Stimulated activated CD8-positive, alpha-beta memory T cell treated with anti-CD3 and anti-CD28 coated beads, Interleukin-7, amount 100 ng/mL, for 1 hour (primary cell): ENCODE measurements around the gene PAK5.

Source experiments
- DNase-seq, 2 donors: peaks; one replicate each; pipeline ENCODE4 v3.0.0-alpha.2; 2020; ENCODE audit warnings: low read depth in 2 of 2

Gene PAK5

DNA sequence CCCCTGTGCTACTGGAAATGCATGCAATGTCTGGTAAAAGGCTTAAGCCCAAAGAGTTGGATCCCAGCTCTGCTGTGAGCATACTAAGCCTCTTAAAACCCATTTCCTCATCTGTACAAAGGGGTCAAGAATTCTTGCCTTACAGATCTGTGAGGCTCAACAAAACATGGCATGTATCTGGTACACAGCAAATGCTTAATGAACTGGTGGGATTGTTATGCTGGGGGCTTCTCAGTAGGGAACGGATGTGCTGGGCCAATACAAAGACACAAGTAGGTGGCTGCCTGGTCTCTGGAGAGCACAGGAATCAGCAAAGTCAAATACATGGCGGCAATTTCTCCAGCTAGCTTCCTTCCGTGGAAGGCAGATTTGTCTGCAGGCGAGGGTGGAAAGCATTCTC is 262.2 kb downstream of the PAK5 start:
- DNase-seq: no peak

DNA sequence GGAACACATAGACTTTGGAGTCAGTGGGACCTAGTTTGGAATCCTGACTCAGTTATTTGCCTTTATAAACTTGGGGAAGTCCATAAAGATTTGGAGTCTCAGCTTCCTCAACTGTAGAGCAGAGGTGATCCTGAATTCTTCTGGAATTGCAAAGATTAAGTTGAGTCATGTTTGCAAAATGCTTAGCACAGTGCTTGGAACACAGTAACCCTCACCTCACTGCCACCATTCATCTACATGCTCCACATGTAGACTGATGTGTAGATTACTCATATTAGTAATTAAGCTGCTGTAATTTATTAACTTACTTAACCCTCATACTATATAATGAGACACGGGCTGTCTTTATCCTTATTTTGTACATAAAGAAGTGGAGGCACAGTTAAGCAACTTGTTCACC is 263.0 kb downstream of the PAK5 start:
- DNase-seq: no peak

DNA sequence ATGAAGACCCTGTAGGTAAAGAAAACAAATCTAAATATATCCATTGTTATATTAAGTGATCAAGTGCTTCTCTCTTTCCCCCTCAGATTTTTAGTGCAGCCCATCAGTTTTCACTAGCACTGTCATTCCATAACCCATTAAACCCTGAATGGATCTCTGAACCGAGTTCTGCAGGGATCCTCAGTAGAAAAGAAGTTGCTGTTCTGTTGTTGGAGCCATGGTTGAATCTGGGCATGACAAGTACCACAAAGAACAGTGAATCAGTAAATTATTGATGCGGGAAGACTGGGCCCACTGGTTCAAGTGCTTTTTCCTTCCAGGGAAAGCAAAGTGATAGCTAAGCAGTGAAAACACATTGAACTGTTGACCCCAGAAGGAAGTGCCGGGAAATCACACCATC is 264.1 kb downstream of the PAK5 start:
- DNase-seq: no peak

DNA sequence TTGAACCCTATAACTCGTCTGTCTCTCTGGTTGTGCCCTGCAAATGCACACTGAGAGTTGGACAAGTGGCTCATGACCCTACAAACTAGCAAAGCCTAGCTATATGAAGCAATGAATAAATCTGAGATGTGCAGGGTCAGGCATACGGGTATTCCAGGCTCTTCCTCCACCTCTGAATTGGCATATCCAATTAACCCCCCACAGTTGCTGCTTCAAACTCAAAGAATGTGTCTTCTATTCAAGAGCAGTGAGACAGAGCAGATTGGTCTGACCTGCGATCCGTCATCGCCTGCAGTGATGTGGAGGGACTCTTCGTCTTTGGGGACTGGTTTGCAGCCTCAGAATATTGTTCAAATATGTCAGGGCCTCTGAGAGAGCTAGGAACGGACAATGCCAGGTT is 264.7 kb downstream of the PAK5 start:
- DNase-seq: no peak

DNA sequence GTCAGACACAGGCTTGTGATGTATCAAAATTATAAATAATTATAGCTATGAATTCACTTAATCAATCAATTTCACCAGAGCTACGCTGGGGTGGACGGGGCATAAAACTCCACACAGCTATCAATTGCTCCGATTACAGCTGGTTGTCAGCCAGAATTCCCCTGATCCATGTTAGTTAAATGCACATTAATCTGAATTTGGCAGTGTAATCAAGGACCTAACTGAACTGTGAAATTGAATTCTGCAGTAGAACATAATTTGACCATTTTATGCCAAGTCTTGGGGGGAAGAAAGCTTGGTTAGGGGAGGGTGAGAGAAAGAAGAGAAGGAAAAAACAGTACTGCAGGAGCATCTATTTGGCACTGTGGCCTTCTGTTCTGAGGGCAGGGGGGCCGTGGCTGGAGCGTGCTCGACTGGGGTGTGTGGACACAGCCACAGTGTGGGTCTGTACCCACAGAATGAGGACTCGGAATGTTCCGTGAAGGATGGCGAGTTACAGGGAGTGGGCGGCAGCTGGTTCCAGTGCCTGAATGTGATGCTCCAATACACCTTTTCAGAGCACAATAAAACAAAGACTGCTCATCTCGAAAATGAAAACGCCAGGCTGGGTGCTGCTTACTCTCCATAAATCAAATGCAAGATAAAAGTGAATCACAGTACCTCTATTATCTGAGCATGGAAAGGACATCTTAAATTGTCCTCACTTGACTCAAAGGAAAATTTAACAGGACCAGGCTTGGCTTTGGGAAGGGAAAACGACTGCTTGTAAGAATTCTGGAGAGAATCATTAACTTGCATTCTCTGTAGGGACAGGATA is 265.3 kb downstream of the PAK5 start:
- DNase-seq: no peak

DNA sequence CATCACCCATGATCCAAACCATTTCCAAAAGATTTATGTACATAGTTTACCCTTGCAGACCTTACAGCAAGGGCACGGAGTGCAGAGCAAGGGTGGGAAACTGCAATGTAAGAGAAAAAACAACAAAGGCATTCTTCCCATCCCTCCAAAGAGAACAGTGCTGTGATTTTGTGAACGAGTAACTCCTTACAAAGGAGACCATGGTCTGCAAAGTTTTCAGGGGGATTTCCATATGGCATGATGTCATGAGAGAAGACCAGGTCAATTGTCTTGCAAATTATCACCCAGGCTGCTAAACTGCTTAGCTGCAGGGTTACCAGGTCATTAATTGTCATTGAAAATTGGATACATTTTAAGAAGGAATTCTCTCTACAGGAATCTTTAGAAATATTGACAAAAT is 266.2 kb downstream of the PAK5 start:
- no peak for DNase-seq

DNA sequence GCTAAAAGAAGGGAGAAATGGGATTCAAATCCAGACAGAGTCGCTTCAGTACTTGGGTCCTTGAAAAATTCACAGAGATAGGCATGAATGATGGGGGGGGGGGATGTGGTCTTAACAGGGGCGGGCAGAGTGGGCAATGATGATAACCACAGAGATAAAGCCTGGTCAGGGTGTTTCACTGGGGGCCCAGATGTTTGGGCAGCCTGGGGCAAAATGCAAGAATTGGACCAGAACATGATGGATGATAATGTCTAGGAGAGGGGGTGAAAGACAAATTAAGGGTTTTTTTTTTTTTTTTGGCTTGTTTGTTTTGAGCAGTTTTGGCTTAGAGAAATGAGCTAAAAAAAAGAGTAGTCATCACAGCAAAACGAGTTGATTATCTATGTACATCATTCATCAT is 267.1 kb downstream of the PAK5 start:
- DNase-seq: no peak

DNA sequence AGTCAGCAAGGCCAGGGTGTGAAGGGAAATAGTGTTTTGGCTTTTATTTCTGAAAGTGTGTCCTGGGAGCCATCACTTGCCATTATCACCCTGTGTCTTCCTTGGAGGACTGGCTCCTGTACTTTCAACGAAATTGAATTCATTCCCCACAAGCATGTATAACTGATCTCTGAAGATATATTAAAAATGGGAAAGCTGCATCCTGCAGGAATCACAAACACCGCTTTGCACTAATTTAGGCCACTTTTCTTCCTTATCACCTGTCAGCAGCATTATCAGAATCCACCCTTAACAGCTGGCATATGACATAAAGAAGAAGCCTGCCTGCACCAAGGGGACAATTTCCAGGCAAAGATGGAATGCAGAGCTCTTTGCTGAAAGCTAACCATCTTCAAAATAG is 268.3 kb downstream of the PAK5 start:
- no peak for DNase-seq

DNA sequence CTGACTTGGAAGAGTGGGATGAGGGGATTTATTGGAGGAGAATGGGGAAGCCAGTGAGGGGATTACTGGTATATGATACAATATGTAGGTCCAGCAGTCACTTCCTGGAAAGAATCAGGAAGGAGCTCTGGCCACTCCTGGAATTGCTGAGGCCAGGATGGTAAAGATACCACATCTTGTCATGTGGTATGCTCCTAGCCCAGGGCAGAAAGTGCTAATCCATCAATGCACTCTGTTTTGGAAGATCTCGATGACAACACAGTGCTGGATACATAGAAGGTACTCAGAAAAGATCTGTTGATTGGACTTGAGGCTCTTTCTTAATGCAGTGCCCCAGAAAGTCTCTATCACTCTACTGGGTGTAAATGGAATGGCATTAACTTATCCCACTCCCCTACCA is 271.9 kb downstream of the PAK5 start:
- no peak for DNase-seq

DNA sequence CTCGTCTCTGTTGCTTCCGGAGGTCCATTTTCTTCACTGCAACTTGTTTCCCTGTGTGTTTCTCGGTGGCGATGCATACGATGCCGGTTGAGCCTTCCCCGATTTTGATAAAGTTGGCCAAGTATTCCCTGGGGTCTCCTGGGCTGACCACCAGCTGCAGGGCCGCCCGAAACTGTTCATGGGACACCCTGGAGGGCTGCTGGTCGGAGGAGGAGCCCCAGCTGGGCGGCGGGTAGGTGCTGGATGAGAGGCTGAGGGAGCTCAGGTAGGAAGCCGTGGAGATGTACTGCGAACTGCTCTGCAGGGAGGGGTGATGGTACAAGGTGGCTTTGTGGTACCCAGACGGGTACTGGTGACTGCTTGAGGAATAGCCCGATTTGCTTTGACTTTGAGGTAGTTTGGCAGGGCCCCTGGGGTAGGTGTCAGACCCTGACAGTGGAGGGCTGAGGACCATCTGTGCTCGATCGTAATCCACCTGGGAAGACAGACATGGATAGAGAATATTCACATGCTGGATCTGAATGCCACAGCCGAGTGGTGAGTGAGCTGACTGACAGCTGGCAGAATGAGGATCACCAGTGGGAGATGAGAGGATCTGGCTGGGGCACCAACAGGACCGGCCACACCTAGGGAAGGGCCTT is 272.8 kb downstream of the PAK5 start:
- no peak for DNase-seq

DNA sequence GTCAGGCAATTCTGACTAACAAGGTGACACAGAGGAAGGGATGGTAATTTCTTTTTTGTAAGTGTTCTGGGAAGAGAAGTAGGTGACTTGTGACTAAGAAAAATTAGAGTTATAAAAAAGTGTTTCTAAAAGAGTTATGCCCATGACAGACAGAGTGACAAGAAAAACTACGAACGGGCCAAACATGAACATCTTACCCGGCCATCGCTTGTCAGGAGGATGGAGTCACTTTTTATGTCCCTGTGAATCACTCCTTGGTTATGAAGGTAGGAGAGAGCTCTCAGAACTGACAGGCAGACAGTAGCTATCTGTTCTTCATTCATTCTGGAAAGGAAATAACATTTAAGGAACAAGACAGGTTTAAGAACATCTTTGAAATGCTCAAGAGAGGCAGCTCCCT is 281.5 kb downstream of the PAK5 start:
- no peak for DNase-seq

DNA sequence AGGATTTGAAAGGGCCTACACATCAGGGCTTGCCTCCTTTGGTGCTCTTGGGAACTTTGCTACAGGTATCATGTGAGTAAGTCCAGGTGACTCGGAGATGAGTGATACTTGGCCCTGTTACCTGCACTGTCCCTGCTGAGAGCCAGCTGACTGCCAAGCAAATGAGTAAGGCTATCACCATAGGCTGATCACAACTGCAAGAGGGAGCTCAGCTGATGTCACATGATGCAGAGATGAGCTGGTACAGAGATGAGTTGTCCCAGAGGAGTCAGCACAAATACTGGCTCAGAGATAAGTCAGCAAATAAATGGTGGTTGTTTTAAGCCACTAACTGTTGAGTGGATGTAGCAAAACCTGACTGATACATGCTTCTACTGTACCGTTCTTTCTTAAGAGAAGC is 283.1 kb downstream of the PAK5 start:
- DNase-seq: no peak

DNA sequence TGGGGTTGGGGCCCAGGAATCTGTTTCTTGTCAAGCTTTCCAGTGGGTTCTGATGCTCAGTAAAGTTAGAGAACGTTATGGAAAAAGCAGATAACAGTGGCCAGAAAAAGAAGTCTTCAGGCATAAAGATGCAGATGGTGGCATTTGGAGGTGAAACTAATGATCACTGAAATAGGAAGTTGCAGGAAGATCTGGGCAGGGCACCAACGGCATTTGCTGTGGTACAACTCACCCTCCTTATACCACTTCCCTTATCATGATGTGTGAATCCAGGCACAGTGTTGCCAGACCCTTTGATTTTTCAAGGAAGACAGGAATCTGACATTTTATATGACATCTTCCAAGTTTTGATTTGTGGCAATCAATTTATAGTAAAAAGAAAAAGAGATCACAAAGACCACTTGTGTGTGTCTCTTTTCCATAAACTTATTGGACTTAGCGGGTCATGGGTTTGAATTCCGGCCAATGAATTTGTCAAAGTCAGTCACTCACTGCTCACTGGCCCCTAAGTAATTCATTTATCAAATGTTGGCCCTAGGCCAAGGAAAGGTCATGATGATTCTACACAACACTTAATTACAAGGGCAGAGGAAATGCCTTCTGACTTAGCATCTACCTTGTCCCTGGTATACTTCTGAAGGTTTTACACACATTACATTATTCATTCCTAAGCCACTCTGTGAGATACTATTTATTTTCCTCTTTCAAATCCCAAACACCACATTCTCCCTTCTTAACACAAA is 286.9 kb downstream of the PAK5 start:
- no peak for DNase-seq

DNA sequence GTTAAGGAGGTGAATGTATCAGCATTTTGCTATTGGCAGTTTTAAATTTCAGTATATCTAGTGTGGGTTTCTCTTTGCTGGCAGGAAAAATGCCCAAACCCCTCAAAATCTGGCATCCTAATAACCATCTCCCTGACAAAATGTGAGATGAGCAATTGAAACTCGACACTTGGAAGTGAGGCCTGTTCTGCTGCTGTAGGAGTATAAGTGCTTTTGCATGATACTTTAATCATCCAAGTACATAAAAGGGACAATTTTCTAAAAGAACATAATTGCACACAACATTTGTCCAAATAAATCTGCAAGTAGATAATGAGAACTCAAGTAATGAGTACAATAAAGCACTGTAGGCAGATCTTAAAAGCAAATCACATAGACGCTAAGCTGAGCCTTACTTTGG is 288.0 kb downstream of the PAK5 start:
- DNase-seq: no peak

DNA sequence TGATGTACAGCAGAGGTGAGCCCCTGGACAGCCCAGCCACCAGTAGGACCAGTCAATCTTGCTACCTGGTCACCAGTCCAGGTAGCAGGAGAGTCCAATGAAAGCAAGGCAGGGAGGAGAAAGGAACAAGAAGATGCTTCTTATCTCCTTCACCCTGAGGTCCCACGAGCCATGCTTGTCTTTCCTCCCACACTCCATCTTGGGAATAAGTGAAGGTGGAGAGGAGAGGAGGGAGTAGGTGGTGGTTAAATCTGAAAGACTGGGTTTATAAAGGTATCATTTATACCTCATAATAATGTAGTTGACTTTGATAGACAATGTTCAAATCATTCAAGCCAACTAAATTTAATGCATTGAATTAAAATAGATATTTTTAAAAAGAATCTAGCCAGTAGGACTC is 288.6 kb downstream of the PAK5 start:
- DNase-seq: no peak

DNA sequence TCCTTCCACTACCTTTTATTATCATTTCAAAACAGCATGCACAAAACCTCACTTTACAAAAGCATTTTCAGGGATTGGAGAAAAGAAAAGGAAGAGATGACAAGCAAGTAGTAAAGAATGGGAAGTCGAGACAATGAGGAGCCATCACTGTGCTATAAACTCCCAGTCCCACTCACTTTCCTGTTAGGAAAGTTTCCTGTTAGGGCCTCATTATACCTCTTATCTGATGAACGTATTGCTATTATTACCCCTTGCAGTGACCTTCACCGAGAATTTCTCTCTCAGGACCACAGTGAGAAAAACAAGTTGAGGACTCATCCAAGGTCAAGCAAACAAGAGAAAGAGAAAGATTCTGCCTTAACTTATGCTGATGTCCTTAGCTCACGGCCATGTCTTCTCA is 295.7 kb downstream of the PAK5 start:
- no peak for DNase-seq

DNA sequence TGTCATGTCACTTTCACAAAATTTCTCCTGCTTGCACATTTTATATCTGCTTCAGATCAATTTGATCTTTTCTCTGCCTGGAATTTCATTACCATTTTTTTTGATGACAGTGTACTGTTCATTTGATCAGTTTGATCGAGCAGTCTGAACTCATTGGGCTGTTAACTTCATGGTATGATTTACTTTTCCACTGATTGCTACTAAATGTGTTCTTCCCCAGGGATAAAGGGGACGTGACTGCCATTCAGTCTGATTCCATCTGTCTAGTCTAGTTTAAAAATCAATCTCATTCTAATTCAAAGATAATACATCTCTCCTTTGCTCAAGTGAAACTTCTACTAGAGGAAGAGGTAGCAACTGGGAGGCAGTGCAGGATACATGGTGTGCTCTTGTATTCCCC is 303.4 kb downstream of the PAK5 start:
- DNase-seq: no peak

DNA sequence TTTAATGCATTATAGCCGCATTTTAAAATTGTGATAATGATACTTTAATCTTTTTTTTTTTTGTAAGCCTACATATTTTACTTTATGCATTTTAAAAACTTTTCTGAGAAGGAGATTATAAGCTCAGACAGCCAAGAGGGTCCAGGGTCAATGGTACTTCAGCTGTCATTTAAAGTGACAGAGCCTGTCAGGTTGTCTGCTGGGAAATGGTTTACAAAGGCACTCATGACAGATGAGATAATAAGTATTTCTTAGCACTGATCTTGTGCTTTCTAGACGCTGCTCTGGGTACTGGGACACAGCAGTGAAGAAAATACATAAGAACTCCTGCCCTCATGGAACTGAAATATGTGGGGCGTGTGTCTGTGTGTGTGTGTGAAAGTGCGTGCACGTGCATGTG is 304.9 kb downstream of the PAK5 start:
- DNase-seq: no peak

DNA sequence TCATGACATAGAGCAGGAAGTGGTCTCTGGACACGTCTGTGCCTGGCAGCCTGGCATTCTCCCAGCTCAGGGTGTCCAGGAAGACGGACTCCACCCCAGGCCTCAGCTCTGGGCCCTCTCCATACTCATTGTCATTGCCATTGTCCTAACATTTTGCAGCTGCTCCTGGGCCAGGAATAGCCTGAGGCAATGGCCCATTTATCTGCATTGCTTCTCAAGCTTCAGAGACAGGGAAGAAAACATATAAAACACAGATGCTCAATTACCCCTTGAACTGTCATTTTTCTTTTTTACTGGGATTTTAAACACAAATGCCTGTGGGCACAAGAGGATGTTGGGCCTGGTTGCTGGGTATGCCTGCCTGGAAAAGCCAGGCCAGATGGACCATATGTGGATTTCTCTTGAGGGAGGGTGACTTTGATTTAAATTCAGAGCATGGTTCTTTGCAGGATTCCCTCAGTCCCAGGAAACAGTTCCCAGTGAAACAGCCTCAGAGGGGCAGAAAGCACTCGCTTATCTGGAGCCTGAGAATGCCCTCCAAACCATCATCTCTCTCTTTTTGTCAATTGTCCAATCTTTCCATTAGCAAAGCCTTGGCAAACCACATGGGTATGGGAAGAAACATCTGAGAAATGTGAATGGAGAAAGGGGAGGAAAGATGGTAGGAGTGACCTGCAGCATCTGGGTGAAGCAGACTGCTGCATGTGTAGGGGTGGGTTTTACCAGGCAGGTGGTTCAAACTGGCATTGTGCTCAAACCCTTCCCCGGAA is 306.6 kb downstream of the PAK5 start:
- no peak for DNase-seq

DNA sequence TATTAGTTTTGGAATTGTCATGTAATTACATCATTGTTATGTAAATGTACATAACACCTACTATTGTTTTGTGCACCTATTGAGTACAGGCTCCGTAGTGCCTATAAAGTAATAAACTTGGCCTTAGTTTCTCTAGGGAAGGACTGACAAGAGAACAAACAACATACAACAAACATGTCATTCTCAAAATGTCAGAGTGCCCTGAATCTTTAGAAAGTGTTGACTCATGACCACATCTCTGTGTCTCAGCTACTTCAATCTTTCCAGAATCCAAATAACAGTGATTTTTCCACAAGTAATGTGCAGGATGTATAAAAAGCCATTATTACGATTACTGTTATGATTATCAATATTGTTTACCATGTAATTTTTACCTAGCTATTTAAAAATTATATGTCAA is 307.3 kb downstream of the PAK5 start:
- no peak for DNase-seq

DNA sequence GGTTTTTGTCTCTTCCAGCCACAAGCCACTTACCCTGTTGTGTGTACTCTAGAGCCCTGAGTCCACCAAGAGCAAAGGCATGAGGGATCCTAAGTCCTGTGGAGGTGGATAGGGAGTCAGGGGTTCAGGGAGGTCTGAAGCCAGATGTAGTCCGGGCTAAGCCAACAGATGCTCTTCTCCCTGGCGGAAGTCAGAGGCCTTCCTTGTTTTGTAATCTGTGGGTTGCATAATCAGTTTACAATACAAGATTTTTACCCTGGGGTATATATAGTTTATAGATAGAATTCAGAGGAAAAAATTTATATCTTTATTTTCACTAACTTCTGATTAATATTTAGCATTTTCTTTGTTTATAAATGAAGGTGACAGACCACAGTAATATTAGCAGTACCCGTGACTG is 315.2 kb downstream of the PAK5 start:
- no peak for DNase-seq

DNA sequence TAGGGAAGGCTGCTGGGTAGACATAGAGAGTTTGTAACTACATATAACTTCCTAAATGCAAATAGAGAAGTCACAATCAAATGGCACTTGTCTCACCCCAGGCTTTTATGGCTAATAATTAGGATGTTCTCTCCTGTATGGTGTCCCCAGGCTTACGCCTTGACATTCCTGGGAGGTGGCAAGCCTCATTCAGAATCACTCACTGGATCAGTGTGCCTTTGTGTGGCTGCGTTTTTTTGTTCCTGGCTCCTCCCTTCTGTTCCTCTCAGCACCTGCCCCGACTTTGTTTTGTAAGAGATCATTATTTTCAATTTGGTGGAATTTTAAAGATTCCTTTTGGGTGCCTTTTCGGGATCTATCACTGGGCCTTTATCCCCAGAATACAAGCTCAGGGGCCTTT is 318.8 kb downstream of the PAK5 start:
- DNase-seq: no peak
